NCI-H1105 treated with DMSO at 0.1 percent for 48 hours (cell line): Measurements from ENCODE around the gene GPR55.
A peak's percentile ranks its signal among the peaks of the same experiment; 100 is the strongest.

Experiments used
- DNase-seq: peaks from one replicate; lab custom pipeline; 2025; lab: John Stamatoyannopoulos, UW

The GPR55 gene

DNA sequence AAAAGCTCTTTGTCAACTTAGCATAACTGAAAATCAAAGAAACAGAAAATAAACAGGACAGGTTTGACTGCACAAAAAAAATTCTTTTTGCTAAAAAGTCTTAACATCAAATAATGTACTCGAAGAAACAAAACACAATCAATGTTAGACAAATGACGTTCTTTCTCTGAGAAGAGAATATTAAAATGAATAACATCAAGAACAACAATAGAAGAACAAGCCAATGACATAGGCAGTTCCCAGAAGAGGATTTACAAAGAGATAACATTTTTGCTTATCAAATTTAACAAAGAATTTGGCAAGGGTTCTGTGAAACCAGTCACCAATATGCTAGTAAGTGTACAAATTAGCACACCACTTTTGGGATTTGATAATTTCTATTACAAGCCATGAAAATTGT lies 5.8 kb downstream of the GPR55 start:
- DNase-seq = no peak

DNA sequence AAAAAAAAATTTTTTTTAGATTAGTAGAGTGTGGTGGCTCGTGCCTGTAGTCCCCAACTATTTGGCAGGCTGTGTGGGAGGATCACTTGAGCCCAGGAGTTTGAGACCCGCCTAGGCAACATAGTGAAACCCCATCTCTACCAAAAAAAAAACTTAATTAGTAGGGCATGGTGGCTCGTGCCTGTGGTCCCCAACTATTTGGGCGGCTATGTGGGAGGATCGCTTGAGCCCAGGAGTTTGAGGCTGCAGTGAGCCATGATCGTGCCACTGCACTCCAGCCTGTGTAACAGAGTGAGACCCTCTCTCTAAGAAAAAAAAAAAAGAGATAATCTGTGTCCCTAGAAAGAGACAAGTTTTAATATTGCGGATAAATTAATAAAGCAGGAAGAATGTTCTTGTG lies 8.8 kb downstream of the GPR55 start:
- DNase-seq = no peak

DNA sequence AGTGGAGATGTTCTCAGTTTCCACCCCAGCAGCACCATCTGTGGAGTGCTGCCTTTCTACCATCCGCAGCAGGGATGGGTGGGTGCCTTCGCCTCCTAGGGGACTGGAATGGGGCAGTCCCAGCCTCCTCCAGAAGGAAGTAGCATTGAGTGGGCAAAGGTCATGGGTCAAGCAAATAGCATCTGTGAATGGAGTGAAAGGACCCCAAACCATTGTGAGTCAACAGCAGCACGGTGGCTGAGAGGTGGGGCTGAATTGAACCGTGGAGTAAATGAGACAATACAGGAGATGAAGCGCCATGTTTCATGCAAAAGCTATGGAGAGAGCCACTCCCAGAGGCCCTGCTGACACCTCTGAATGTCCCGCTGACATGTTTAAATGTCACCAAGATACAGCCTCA lies 9.7 kb downstream of the GPR55 start:
- DNase-seq = no peak

DNA sequence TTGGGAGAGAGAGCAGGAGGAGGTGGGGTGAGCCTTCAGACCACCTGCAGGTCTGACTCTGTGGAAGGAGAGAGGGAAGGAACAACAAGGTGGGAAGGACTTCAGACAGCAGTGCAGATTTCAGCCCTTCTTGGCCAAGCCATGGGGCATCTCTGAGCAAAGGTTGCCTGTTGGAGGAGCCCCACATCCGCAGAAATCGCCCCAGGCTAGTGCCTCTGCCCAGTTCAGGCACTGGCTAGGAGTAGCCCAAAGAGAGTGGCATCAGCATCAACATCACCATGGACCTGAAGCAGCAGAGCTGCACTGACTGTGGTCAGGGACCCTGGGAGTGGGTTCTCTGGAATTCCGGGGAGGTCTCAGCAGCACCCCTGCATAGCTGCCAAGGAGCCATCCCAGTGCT lies 10.2 kb downstream of the GPR55 start:
- no peak for DNase-seq

DNA sequence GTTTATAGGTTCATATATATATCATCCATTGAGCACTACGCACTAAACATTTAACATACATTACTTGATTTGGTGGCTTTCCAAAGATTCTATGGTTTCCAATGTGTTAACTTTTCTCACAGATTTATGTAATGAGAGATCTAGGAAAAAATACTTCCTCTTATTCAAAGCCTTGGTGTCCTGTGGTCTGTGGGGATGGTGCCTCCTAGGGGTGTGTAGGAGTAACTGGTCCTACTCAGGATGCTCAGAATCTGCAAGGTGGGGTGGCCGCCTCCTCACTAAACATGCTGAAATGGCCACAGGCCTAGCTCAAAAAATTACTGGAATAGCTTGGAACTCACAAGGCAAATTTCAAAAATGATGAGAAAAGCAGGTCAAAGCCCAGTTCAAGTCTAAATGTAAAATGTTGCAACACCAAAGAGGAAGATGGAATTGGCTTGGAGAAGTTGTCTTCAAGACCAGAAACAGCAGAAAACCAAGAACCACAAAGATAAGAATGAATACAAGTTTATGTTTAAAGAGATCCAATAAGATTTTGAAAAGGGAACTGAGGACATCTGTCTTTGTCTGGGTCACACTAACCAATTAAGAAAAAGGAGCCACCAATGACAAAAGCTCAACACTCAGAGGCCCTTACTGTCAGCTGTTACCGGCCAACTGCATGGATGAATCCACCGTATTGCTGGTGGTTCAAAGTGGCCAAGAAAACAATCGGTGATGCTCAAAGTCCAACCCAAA lies 11.5 kb downstream of the GPR55 start:
- no peak for DNase-seq

DNA sequence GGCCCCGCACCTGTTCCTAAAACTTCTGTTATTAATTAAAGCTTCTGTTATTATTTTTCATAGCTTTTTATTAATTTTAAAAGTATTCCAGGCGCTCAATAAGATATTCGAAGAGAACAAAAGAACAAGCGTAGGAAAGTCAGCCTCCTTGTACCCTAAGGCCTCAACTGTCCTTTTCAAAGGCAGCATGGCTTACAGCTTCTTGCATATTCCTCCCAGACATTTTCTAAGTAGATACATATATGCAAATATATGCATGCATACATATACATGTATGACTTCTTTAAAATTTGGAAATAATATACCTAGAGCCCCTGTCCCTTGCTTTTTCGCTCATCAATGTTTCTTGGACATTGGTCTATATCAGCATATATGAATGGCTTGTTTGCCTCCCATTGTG lies 12.3 kb downstream of the GPR55 start:
- DNase-seq = no peak

DNA sequence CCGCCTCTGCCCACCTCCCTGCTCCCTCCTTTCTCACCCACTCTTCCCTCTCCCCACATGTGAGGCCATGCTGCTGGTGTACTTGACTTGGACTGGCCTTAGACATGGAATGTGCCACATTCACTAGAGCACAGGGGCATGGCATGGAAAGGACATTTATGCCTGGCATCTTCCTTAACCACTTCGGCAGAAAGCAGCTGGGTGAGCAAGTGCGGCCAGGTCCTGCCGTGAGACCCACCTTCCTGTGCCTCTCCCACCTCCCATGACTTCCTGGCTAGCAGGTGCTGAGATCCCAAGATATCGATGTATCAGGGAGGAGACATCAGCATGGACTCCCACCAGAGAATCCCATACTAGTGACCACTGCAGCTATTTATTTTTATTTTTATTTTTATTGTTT lies 13.0 kb downstream of the GPR55 start:
- no peak for DNase-seq

DNA sequence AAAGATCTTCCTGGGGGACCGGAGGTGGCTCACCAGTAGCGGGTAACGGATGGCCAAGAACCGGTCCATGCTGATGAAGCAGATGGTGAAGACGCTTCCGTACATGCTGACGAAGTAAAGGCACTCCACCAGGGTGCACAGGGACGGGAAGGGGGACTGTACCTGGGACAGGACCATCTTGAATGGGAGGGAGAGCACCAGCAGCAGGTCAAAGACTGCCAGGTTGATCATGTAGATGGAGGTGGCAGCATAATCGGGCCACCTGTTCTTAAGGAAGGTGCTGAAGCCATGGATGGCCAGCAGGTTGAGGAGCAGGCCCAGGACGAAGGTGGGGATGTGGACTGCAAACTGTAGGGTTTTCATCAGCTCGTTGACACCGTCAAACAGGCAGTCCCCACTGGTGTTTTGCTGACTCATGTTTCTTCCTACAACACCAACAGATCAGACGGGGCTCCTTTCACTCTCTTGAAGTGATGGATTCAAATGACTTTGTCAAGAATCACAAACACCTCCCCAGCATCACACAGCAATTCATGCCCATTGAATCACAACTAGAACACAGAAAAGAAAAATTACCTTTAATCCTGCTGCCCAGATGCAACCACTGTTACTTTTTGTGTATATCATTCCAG lies 14.4 kb downstream of the GPR55 start:
- no peak for DNase-seq

DNA sequence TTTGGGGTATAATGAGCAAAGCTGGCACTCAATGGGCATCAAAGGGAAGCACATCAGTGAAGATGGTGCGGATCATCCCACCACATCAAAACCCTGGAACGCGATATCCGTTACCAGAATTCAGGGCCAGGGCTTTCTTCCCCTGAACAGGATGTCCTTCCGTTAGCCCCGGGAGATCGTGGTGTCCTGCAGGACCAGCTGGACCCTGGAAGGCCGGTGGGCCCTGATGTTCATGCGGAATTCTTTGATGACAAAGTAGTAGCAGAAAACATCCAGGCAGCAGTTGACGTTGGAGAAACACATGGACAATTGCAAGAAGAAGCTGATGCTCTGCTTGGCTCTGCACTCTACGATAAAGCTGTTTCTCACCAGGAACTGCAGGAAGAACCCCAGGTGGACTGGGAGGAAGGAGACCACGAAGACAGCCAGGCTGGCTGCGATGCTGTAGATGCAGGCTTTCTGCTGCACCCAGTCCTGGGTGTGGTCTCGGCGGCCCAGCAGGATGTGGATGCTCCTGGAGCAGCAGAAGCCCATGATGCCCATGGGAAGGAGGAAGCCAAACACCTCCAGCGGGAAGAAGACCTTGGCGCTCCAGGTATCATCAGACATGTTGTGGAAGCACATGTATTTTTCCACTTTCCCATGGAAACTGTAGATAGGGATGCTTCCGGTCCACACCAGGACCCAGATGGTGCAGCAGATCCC lies 15.0 kb downstream of the GPR55 start:
- DNase-seq = no peak

DNA sequence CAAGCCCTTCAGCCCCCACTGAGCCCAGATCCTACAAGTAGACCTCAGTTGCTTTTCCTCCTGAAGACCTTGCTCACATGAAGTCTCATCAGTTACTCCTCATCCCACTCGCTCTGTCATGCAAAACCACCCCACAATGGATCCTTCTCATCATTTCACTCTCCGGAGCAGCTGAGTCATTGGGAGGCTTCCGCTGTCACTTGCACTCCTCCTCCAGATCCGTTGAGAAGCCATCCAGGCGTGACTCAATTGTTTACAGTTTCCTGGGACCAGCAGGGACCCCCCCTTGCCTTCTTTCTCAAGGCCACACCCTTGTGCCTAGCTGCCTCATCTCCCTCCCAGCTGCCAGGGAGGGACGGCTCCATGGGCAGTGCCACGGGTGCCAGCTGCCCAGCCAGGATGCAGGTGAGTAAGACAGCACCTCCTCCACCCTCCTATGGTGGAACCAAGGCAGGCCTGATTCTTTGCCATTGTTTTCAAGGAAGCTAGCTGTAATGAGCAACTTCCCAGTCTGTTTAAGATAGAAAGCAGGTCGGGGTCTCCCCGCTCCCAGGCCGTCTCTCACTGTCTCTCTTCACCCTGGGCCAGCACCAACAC lies 16.3 kb downstream of the GPR55 start:
- DNase-seq = peak; percentile 3

DNA sequence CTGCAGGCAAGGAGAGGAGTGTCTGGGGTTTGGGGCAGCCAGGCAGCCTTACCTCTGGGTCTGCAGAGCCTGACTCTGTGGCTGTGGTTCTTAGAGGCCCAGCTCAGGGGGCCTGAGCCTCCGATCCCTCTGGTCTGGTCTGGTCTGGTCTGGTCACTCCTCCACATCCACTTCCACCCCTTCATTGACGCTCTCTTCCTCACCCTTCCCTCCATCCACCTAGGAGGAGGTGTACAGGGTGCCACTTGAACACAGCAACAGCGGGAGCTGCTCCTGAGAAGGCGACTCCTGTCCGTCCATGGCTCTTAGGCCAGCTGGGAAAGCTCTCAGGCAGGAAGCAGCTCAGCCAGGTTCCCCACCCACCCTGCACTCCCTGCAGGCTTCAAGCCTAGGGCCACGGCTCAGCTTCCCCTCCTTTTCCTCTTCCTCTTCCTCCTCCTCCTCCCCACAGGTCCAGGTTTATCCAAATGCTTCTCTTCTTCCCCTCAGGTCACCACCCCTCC lies 16.9 kb downstream of the GPR55 start:
- DNase-seq = no peak

DNA sequence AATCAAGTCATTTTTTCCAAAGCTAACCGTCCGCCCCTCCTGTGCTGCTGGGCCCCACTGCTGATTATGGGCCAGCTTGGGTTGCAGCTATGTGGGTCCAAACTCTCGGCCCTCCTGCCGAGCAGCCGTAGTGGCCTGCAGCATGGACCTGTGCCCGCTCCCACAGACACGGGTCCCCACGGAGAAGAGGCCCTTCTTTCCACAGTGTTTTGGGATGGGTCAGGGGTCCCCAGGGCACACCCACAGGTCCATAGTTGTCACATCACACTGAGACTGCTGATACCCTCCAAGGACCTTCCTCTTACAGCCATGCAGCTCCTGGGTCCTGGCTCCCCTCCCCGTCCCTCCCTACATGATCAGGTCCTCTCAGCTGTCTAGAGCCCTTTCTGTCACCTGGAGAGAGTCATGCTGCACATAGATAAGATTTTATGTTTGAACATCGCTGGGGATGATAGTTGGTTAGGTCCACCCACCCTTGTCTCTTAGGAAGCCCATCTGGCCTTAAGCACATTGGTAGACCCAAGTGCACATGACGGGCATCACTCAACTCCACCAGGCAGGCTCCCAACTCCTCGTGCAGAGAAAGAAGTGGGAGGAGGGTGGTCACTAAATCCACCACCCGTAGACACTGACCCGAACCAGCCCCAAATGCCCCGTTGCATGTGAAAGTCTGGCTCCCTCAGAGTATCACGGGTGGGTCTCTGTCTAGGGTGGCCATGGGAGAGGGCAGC lies 17.5 kb downstream of the GPR55 start:
- DNase-seq = no peak

DNA sequence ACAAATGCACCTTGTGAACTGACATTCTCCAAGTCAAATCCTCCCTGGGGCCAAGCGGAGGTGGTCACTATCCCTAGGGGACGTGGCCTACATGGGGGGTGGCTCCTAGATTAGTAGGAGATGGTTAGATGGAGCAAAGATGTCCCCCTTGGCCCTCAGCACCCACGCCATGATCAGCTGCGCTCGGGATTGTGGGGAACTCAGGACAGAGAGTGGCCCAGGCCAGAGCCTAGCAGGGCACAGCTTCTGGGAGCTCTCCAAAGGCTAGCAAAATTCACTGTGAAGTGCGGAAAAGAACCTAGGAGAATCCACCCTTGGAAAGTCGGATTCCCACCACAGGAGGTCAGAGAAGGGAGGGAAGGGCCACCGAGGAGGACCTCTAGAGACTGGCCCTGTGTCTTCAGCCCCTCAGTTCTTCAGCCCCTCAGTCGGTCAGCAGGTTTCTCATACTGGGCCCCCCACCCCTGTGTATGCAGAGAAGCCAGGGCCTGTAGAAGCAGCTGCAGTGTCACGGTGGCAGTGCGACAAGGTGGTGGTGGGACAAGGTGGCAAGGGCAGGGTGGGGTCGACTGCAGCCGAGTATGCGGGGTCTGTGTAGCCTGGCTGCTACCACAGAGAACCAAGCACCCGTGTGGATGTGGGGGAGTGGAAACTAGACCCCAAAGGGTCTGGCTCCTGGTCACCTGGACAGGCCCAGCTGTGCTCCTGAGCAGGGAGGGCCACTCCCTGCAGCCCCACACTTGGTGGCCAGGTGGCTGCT lies 18.4 kb downstream of the GPR55 start:
- no peak for DNase-seq

DNA sequence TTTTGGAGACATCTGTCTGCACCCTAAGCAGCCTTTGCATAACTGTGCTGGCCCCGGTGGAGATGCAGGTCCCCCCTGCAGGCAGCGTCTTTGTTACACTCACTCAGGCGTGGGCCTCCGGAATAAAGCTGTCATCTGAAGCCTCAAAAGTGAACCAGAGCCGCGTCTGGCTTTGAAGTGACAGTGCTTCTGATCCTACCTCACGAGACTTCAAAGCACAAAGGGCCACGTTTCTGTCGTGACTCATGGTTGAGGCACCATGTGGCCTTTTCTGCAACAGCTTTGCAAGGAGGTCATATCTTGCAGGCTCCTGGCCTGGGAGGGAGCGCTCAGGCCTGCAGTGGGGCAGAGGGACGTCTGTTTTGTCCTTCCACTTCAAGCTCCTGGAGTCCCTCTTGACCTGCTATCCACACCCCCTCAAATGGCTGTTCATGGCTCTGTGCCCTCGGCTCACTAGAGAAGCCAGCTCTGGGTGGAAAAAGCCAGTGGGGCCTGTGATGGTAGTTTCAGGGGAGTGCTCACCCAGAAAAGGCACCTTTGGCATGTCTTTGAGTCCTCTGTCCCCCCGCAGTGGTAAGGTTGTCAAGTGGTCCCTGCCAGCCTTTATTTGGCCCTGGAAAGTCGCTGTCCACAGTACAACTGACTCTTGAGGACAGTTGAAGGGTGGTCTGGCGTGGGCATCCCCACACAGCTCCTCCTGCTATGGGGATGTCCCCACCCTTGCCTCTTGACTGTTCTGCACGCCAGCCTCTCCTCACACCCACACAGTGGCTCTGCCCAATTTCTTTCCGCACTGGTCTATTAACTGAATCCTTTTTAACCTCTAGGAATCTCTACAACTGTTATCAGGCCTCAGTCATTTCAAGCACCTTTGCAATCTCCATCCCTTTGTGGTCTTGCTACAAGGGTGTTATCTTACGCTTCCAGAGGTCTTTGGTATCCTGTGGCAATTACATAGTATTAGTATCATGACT lies 19.3 kb downstream of the GPR55 start:
- DNase-seq = no peak

DNA sequence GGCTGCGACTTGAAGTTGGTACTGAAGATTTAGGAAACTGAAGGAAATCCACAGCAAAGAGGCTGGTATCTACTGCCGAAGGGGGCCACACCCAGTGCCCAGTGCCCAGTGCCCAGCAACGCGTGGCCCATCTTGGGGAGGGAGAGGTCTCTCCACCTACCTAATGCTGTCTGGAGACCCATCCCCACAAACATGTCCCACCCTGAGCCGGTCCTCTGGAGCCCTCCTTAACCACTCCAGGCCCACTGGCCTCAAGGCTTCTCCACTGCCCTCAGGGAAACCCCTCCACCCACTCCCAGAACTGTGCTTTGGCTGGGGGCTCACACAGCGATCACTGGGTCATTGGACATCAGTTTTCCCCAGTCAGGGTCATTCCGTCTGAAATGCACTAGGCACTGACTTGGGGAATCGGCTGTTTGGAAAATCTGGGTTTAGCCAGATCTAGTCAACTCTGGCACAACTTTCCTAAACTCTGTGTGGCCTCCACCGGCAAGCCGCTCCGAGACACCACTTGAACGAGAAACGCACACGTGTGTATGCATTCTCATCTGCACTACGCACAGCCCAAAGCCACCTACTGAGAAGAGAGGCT lies 20.1 kb downstream of the GPR55 start:
- no peak for DNase-seq

DNA sequence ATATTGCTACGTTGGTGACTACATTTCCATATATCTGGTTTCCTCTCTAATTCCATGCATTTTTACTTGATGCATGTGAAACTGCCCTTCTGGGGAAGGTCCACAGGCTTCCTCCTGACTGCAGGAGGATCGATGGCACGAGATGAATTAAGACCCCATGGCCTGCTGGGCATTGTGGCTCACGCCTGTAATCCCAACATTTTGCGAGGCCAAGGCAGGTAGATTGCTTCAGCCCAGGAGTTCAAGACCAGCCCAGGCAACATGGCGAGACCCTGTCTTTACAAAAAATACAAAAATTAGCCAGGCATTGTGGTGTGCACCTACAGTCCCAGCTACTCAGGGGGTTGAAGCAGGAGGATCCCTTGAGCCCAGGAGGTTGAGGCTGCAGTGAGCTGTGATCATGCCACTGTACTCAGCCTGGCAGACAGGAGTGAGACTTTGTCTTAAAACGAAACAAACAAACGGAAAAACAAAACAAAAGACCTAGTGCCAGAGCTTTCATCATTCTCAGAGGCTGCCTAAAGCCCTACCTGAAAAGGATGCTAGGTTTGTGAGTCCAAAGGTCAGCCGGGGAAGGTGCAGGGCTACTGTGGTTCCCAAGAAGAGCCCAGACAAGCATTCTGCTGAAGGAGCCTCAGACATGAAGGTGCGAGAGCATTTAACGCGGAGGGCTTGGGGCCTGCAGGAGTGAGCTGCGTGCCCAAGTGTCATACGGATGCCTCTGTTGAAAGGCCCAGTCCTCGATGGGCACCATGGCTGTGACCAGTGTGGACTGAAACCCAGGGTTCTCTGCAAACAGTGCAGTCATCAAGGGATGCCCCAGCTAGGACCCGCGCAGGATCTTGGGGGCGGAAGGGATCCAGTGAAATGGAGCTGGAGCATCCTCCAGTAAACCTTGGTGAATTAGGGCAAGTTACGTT lies 21.6 kb downstream of the GPR55 start:
- DNase-seq = no peak

DNA sequence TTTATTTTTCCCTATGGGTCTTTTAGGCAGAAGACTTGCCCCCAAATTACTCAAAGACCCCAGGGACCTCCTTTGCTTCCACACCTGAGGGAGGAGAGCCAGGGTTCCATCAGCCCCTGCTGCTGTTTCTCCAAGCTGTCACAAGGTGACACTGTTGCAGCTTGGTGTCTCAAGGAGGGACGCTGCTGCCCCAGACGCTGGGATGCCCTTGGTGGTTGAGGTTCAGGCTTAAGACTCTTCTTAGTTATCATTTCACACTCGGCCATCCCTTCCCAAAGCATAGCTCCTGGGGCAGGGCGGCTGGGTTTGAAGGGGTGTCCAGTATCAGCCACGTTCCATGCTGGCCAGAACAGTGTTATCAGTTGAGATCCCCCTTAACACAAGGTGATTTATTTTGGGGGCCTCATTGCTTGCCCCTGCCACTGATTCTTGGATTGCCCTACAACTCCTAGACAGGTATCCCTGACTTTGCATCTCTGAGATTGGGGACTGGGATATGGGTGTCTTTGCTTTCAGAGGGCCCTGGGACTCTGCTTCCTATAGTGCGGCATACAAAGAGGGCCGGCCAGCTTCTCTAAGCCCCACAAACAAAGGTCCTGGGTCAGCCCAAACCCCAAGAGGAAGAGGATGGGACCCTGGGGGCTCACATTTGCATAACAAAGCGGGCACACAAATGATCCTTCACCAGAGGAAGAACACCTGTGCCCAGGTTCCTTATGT lies 22.7 kb downstream of the GPR55 start:
- peak; percentile 37 for DNase-seq

DNA sequence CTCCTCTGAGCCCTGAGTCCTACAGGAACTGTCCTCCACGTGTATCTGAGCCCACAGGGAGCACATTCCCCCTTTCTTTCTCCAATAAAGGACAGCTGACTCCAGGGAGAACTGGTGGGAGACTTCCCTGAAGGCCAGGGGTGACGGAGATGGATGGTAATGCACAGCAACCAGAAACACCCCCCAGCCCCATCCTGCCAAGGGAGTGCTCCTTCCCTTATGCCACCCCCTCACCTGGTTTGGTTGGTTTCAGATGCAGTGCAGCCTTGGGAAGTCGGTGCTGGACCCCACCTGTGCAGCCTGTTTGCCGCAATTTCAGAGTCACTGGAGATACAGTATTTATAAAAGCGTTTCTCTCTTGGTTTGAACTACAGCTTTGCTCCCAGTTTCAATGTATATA lies 24.0 kb downstream of the GPR55 start:
- DNase-seq = no peak
